H9 (cell line): Measurements from ENCODE around the gene KRT81. TPM values are rescaled to one million over a fixed set of nuclear protein-coding genes. Genes with fewer than 3 reads are reported as not detected.

Experiments
- DNase-seq: peaks from one replicate; pipeline ENCODE4 v3.0.0-alpha.2; 2017
- H2AFZ ChIP-seq: one replicate; pipeline ENCODE4 v1.6.1; 2013; ENCODE audit warnings: mild to moderate bottlenecking, low read length, control low read depth, moderate library complexity
- H2AK5ac ChIP-seq: 2 replicates; pipeline ENCODE4 v1.6.1; 2013; ENCODE audit warnings: low read length, control low read depth, mixed read lengths; ENCODE audit not compliant: insufficient read length
- H2BK120ac ChIP-seq: one replicate; pipeline ENCODE4 v1.6.1; 2013; ENCODE audit warnings: low read depth, mild to moderate bottlenecking, low read length, control low read depth, inconsistent platforms; ENCODE audit not compliant: poor library complexity, severe bottlenecking
- H2BK12ac ChIP-seq: 2 replicates; pipeline ENCODE4 v1.6.1; 2013; ENCODE audit warnings: low read length, control low read depth, mixed read lengths, low read depth; ENCODE audit not compliant: insufficient read length
- H2BK15ac ChIP-seq: 2 replicates; pipeline ENCODE4 v1.6.1; 2013; ENCODE audit warnings: low read depth, low read length, control low read depth
- H2BK20ac ChIP-seq: one replicate; pipeline ENCODE4 v1.6.1; 2013; ENCODE audit warnings: low read depth, mild to moderate bottlenecking, low read length, control low read depth, inconsistent platforms; ENCODE audit not compliant: poor library complexity, severe bottlenecking
- H2BK5ac ChIP-seq: 2 replicates; pipeline ENCODE4 v1.6.1; 2013; ENCODE audit warnings: low read length, control low read depth, mixed read lengths; ENCODE audit not compliant: insufficient read length
- H3K14ac ChIP-seq: 2 replicates; pipeline ENCODE4 v1.6.1; 2013; ENCODE audit warnings: low read length, control low read depth; ENCODE audit not compliant: insufficient read depth
- H3K18ac ChIP-seq: 2 replicates; pipeline ENCODE4 v1.6.1; 2013; ENCODE audit warnings: low read depth, mild to moderate bottlenecking, mixed read lengths, low read length, control low read depth; ENCODE audit not compliant: insufficient read length
- H3K23ac ChIP-seq: 2 replicates; pipeline ENCODE4 v1.6.1; 2013; ENCODE audit warnings: low read length, control low read depth, mixed read lengths, low read depth; ENCODE audit not compliant: insufficient read length
- H3K23me2 ChIP-seq: 2 replicates; pipeline ENCODE4 v1.6.1; 2013; ENCODE audit warnings: low read depth, mild to moderate bottlenecking, mixed read lengths, low read length, control low read depth; ENCODE audit not compliant: insufficient read length, poor library complexity, severe bottlenecking
- H3K27ac ChIP-seq: 2 replicates; pipeline ENCODE4 v1.5.1; 2013; ENCODE audit warnings: low read length, control low read depth, mixed read lengths, low read depth; ENCODE audit not compliant: insufficient read length
- H3K27me3 ChIP-seq: 2 replicates; pipeline ENCODE4 v1.6.1; 2013; ENCODE audit warnings: low read length, control low read depth, inconsistent platforms; ENCODE audit not compliant: insufficient read depth
- H3K4ac ChIP-seq: 2 replicates; pipeline ENCODE4 v1.6.1; 2013; ENCODE audit warnings: low read depth, mild to moderate bottlenecking, control low read depth, inconsistent platforms, low read length, moderate library complexity
- H3K4me1 ChIP-seq: 2 replicates; pipeline ENCODE4 v1.6.1; 2013; ENCODE audit warnings: low read length, control low read depth, inconsistent platforms; ENCODE audit not compliant: insufficient read depth
- H3K4me2 ChIP-seq: 2 replicates; pipeline ENCODE4 v1.6.1; 2013; ENCODE audit warnings: low read length, control low read depth, mixed read lengths; ENCODE audit not compliant: insufficient read length, insufficient read depth
- H3K56ac ChIP-seq: 2 replicates; pipeline ENCODE4 v1.6.1; 2013; ENCODE audit warnings: low read depth, mild to moderate bottlenecking, mixed read lengths, low read length, control low read depth; ENCODE audit not compliant: insufficient read length
- H3K79me1 ChIP-seq: 2 replicates; pipeline ENCODE4 v1.6.1; 2013; ENCODE audit warnings: low read depth, mild to moderate bottlenecking, moderate library complexity, low read length, control low read depth, inconsistent platforms; ENCODE audit not compliant: insufficient read depth, poor library complexity, severe bottlenecking
- H3K79me2 ChIP-seq: 2 replicates; pipeline ENCODE4 v1.6.1; 2013; ENCODE audit warnings: low read length, control low read depth, inconsistent platforms; ENCODE audit not compliant: insufficient read depth
- H3K9ac ChIP-seq: 2 replicates; pipeline ENCODE4 v1.6.1; 2013; ENCODE audit warnings: low read length, control low read depth, mixed read lengths; ENCODE audit not compliant: insufficient read length; ENCODE audit errors: extremely low read depth
- H3K9me3 ChIP-seq: one replicate; pipeline ENCODE4 v1.6.1; 2013; ENCODE audit warnings: low read depth, low read length, inconsistent platforms; ENCODE audit not compliant: control insufficient read depth
- H3T11ph ChIP-seq: one replicate; pipeline ENCODE4 v1.6.1; 2013; ENCODE audit warnings: mild to moderate bottlenecking, low read length, control low read depth, inconsistent platforms
- H4K20me1 ChIP-seq: one replicate; pipeline ENCODE4 v1.6.1; 2013; ENCODE audit not compliant: control insufficient read depth, insufficient read length, insufficient read depth
- H4K5ac ChIP-seq: 2 replicates; pipeline ENCODE4 v1.6.1; 2013; ENCODE audit warnings: low read depth, mild to moderate bottlenecking, mixed read lengths, low read length, control low read depth; ENCODE audit not compliant: insufficient read length
- H4K8ac ChIP-seq: replicated peaks from 2 replicates; pipeline ENCODE4 v1.6.1; 2013; ENCODE audit warnings: low read length, control low read depth, mixed read lengths, low read depth; ENCODE audit not compliant: insufficient read length
- H4K91ac ChIP-seq: 2 replicates; pipeline ENCODE4 v1.6.1; 2013; ENCODE audit warnings: low read depth, mild to moderate bottlenecking, moderate library complexity, mixed read lengths, low read length, control low read depth; ENCODE audit not compliant: insufficient read length
- H3K27ac Mint-ChIP-seq, 3 experiments: 2 replicates in 2 of 3; 3 replicates in 1 of 3; pipeline ENCODE4 v1.8.0; 2020 to 2021; ENCODE audit warnings: mixed read lengths in 3 of 3, mild to moderate bottlenecking in 1 of 3, moderate library complexity in 1 of 3
- H3K27me3 Mint-ChIP-seq: 2 replicates; pipeline ENCODE4 v1.8.0; 2021; ENCODE audit warnings: low read depth, mild to moderate bottlenecking, moderate library complexity, mixed read lengths
- H3K36me3 Mint-ChIP-seq, 3 experiments: 2 replicates in 2 of 3; 3 replicates in 1 of 3; pipeline ENCODE4 v1.8.0; 2020 to 2021; ENCODE audit warnings: low read depth in 3 of 3, mixed read lengths in 3 of 3; ENCODE audit not compliant: insufficient read depth in 1 of 3
- H3K4me1 Mint-ChIP-seq, 2 experiments: 2 replicates each; pipeline ENCODE4 v1.8.0; 2020; ENCODE audit warnings: mixed read lengths in 2 of 2
- H3K4me3 Mint-ChIP-seq, 2 experiments: 2 replicates in 1 of 2; 3 replicates in 1 of 2; pipeline ENCODE4 v1.8.0; 2020 to 2021; ENCODE audit warnings: mild to moderate bottlenecking in 2 of 2, mixed read lengths in 2 of 2, moderate library complexity in 1 of 2
- H3K9me3 Mint-ChIP-seq, 2 experiments: 2 replicates in 1 of 2; 3 replicates in 1 of 2; pipeline ENCODE4 v1.8.0; 2020; ENCODE audit warnings: mild to moderate bottlenecking in 2 of 2, mixed read lengths in 2 of 2, moderate library complexity in 1 of 2
- CTCF ChIP-seq: fragments of 200-600 bp; sonication (generic); conservative IDR thresholded peaks from 3 replicates; pipeline ENCODE4 v1.8.0; 2021; ENCODE audit warnings: antibody characterized with exemption, mild to moderate bottlenecking
- WGBS: extraction: QIAGEN DNeasy Blood & Tissue Kit; methylation state at CpG from one replicate; pipeline ENCODE4 v1.1.7; 2013; ENCODE audit warnings: missing lambda C conversion rate, low lambda C conversion rate, mixed read lengths; ENCODE audit not compliant: insufficient read length; ENCODE audit errors: extremely low coverage; 5-methylcytosine and 5-hydroxymethylcytosine counted together
- total RNA-seq: library from RNA; stranded (reverse); gene quantifications from 2 replicates; pipeline ENCODE4 v1.2.1, GENCODE V29; 2021

Gene KRT81
- total RNA-seq, 1 experiment from 2014 or later: not detected

- Mint-ChIP-seq H3K27me3 (peaks cover 87% of the 10 kb centered on the region), H3K4me1 (peaks cover 26% of the 10 kb centered on the region in 2 experiments), H3K36me3 (peaks cover 0 to 20% (median 5%) of the 10 kb centered on the region in 3 experiments; a peak in 2 of 7 replicates), H3K27ac (no peak overlapping the region; a peak in 1 of 7 replicates), H3K9me3 (peaks cover 10 to 20% of the 10 kb centered on the region in 2 experiments; a peak in 3 of 5 replicates), H3K4me3 (no peak overlapping the region)
- H3K27ac ChIP-seq: no peak overlapping the region
- H4K5ac ChIP-seq: no peak overlapping the region
- H3K4ac ChIP-seq: no peak overlapping the region
- H4K8ac ChIP-seq: no peak overlapping the region
- no peak for DNase-seq
- H3K23ac ChIP-seq: no peak overlapping the region
- no peaks in the 10 kb centered on the region for H3K79me2 ChIP-seq
- H3K9ac ChIP-seq: no peak overlapping the region
- H3K14ac ChIP-seq: no peak overlapping the region
- H2BK12ac ChIP-seq: no peak overlapping the region
- H3K9me3 ChIP-seq: no peaks in the 10 kb centered on the region
- H2AK5ac ChIP-seq: no peak overlapping the region
- TF ChIP-seq CTCF: no peak
- no peaks in the 10 kb centered on the region for H3K4me1 ChIP-seq
- H3K79me1 ChIP-seq: no peaks in the 10 kb centered on the region
- no peak overlapping the region for H3K4me2 ChIP-seq
- H3K23me2 ChIP-seq: no peaks in the 10 kb centered on the region
- H2AFZ ChIP-seq: no peak overlapping the region
- no peaks in the 10 kb centered on the region for H4K20me1 ChIP-seq
- no peak overlapping the region for H3T11ph ChIP-seq
- no peak overlapping the region for H2BK15ac ChIP-seq
- no peak overlapping the region for H2BK5ac ChIP-seq
- no peak overlapping the region for H2BK20ac ChIP-seq
- H3K27me3 ChIP-seq: no peaks in the 10 kb centered on the region; the same call in 1 of the 2 replicates
- no peak overlapping the region for H3K18ac ChIP-seq
- no peak overlapping the region for H2BK120ac ChIP-seq
- H4K91ac ChIP-seq: no peak overlapping the region
- WGBS: no CpG with 5 or more reads among the region's 4 CpGs
- H3K56ac ChIP-seq: no peak overlapping the region
Observed at GRCh38 chr12:52257074-52257551, 34.2 kb downstream of the KRT81 start.
